PC-9 (cell line): Measurements from ENCODE around the gene G6PC3. TPM values are rescaled to one million over a fixed set of nuclear protein-coding genes. Genes with fewer than 3 reads are reported as not detected.

Source experiments
- BruUV-seq: library from RNA; stranded (reverse); fragments of 400-500 nt; replicated peaks from 2 replicates; lab custom pipeline; 2021; lab: Mats Ljungman, UMichigan
- CTCF ChIA-PET: fragments of 300-600 bp; sonication (Branson Sonifier 250); formaldehyde crosslinking; loops from one replicate; lab custom pipeline; 2022; ENCODE audit warnings: antibody characterized with exemption; lab: Charles Lee
- POLR2A ChIA-PET: fragments of 300-600 bp; sonication (Branson Sonifier 250); formaldehyde crosslinking; loops from one replicate; lab custom pipeline; 2022; ENCODE audit warnings: antibody characterized with exemption; ENCODE audit not compliant: unreplicated experiment; lab: Charles Lee
- DNase-seq, 2 experiments: peaks; one replicate each; pipeline versions ENCODE4 v3.0.0 to v3.0.0-alpha.2; 2015 to 2022; ENCODE audit warnings: mixed read lengths in 1 of 2
- H2AFZ ChIP-seq: fragments of 200-600 bp; sonication (generic); 2 replicates; pipeline ENCODE4 v1.8.1; 2017; ENCODE audit warnings: antibody characterized with exemption
- H3F3A ChIP-seq: fragments of 200-600 bp; sonication (generic); 2 replicates; pipeline ENCODE4 v1.8.1; 2017; ENCODE audit warnings: antibody characterized with exemption, mild to moderate bottlenecking, low read depth; ENCODE audit not compliant: insufficient read depth
- H3K27ac ChIP-seq: fragments of 200-600 bp; sonication (generic); 2 replicates; pipeline ENCODE4 v1.6.1; 2016; ENCODE audit warnings: mixed run types
- H3K27me3 ChIP-seq: fragments of 200-600 bp; sonication (generic); 2 replicates; pipeline ENCODE4 v1.6.1; 2016; ENCODE audit warnings: low read depth, mixed run types; ENCODE audit not compliant: insufficient read depth
- H3K36me3 ChIP-seq: fragments of 200-600 bp; sonication (generic); 2 replicates; pipeline ENCODE4 v1.6.1; 2016; ENCODE audit warnings: low read depth, mixed run types
- H3K4me1 ChIP-seq: fragments of 200-600 bp; sonication (generic); replicated peaks from 2 replicates; pipeline ENCODE4 v1.6.1; 2016; ENCODE audit warnings: mixed run types; ENCODE audit not compliant: insufficient read depth
- H3K4me2 ChIP-seq: fragments of 200-600 bp; sonication (generic); 2 replicates; pipeline ENCODE4 v1.6.1; 2017; ENCODE audit warnings: mixed run types
- H3K4me3 ChIP-seq: fragments of 200-600 bp; sonication (generic); 2 replicates; pipeline ENCODE4 v1.6.1; 2016; ENCODE audit warnings: mixed run types
- H3K79me2 ChIP-seq: fragments of 200-600 bp; sonication (generic); 2 replicates; pipeline ENCODE4 v1.6.1; 2017; ENCODE audit warnings: low read depth, mixed run types
- H3K9me2 ChIP-seq: fragments of 200-600 bp; sonication (generic); 2 replicates; pipeline ENCODE4 v1.8.1; 2017; ENCODE audit warnings: mild to moderate bottlenecking; ENCODE audit not compliant: insufficient read depth
- H3K9me3 ChIP-seq: fragments of 200-600 bp; sonication (generic); 2 replicates; pipeline ENCODE4 v1.8.1; 2016; ENCODE audit warnings: low read depth; ENCODE audit not compliant: insufficient read depth
- H4K20me1 ChIP-seq: fragments of 200-600 bp; sonication (generic); 2 replicates; pipeline ENCODE4 v1.8.1; 2017; ENCODE audit not compliant: insufficient read depth
- CTCF ChIP-seq: fragments of 200-600 bp; sonication (generic); conservative IDR thresholded peaks from 2 replicates; pipeline ENCODE4 v1.6.1; 2017; ENCODE audit warnings: mixed run types, antibody characterized with exemption, mild to moderate bottlenecking, moderate library complexity
- EZH2 ChIP-seq: fragments of 200-600 bp; sonication (generic); IDR thresholded peaks from 2 replicates; pipeline ENCODE4 v1.8.0; 2017; ENCODE audit warnings: antibody characterized with exemption, low read depth
- intact Hi-C: fragments of 100-400 bp; cut with micrococcal nuclease; formaldehyde crosslinking; loops from one replicate; pipeline ENCODE4 v1.10.0; 2022; ENCODE audit not compliant: unreplicated experiment
- total RNA-seq: library from RNA; stranded (reverse); gene quantifications from 2 replicates; pipeline ENCODE4 v1.2.3, GENCODE V29; 2021

G6PC3 gene
- total RNA-seq, 1 experiment from 2014 or later = 69.3 TPM

- H3K27me3 ChIP-seq = peaks cover 4% of the 10 kb centered on the region; the same call in 1 of the 2 replicates
- H3K79me2 ChIP-seq = no peaks in the 10 kb centered on the region
- no peak overlapping the region for H3K27ac ChIP-seq
- no peaks in the 10 kb centered on the region for H3K36me3 ChIP-seq
- TF ChIP-seq CTCF (no peak), EZH2 (no peak)
- ChIA-PET CTCF (no interaction called here), POLR2A (interaction anchor here (0.6 kb wide), 1 partner anchor 78 kb away, joined by 22 read pairs; no protein-coding TSS in a partner anchor)
- intact Hi-C loops = no loop called here
- DNase-seq = no peak
- peaks cover 7% of the 10 kb centered on the region for H3K4me1 ChIP-seq
- 0 out of 2 replicates have a peak, but pooled peaks cover 4% of the 10 kb centered on the region for H4K20me1 ChIP-seq
- H3K9me2 ChIP-seq = no peaks in the 10 kb centered on the region
- H3K4me3 ChIP-seq = no peak overlapping the region
- H3F3A ChIP-seq = no peaks in the 10 kb centered on the region
- H2AFZ ChIP-seq = no peak overlapping the region
- H3K4me2 ChIP-seq = no peak overlapping the region; the same call in 1 of the 2 replicates
- no TSS peak for BruUV-seq
- H3K9me3 ChIP-seq = no peaks in the 10 kb centered on the region
Observed at GRCh38 chr17:44120851-44121605, 50.5 kb downstream of the G6PC3 start.

- CTCF ChIA-PET = interaction anchor here (0.5 to 1.2 kb wide), 2 partner anchors 21 to 47 kb away, joined by 3 to 6 read pairs; no protein-coding TSS in a partner anchor
Observed at GRCh38 chr17:44121997-44122815, 51.7 kb downstream of the G6PC3 start.

More at GRCh38 chr17:44121997-44122815, 51.7 kb downstream of the G6PC3 start:
- TSS peak; percentile 48 for BruUV-seq
- TF ChIP-seq EZH2 (no peak), CTCF (no peak)
- peaks cover 4% of the 10 kb centered on the region; the same call in 1 of the 2 replicates for H3K27me3 ChIP-seq
- 0 out of 2 replicates have a peak, but pooled peaks cover 4% of the 10 kb centered on the region for H4K20me1 ChIP-seq
- H3K79me2 ChIP-seq = no peaks in the 10 kb centered on the region
- POLR2A ChIA-PET = interaction anchor here (0.6 kb wide), 1 partner anchor 25 kb away, joined by 6 read pairs; no protein-coding TSS in a partner anchor
- H3K36me3 ChIP-seq = no peaks in the 10 kb centered on the region
- peak overlapping the region; percentile 84; the same call in 1 of the 2 replicates for H3K4me3 ChIP-seq
- no peaks in the 10 kb centered on the region for H3K9me2 ChIP-seq
- intact Hi-C loops = no loop called here
- no peak overlapping the region for H2AFZ ChIP-seq
- H3K27ac ChIP-seq = no peak overlapping the region
- H3F3A ChIP-seq = no peaks in the 10 kb centered on the region
- no peak for DNase-seq
- H3K4me1 ChIP-seq = peaks cover 7% of the 10 kb centered on the region
- H3K4me2 ChIP-seq = peak overlapping the region; percentile 81
- H3K9me3 ChIP-seq = no peaks in the 10 kb centered on the region
